Stimulated activated CD4-positive, alpha-beta T cell treated with anti-CD3 and anti-CD28 coated beads, Interleukin-12 subunit alpha, Interleukin-12 subunit beta, amount 100 ng/mL, for 48 hours (primary cell): ENCODE results near the gene GPR150.

Source experiments
- DNase-seq, 3 donors: peaks; one replicate each; pipeline ENCODE4 v3.0.0-alpha.2; 2020; ENCODE audit warnings: low read depth in 2 of 3, low spot score in 1 of 3

The GPR150 gene

GRCh38 chr5:95649842-95650620 lies 30.1 kb downstream of the GPR150 start:
- no peak for DNase-seq

- DNase-seq = no peak
These were observed 33.0 kb downstream of the GPR150 start for GRCh38 chr5:95652849-95653248.

- no peak for DNase-seq
These were observed 34.3 kb downstream of the GPR150 start for GRCh38 chr5:95654196-95654595.

- no peak for DNase-seq
These were observed 35.7 kb downstream of the GPR150 start for GRCh38 chr5:95655575-95655974.

- no peak for DNase-seq
These were observed 40.2 kb downstream of the GPR150 start for GRCh38 chr5:95660060-95660459.

GRCh38 chr5:95662946-95663345 lies 43.1 kb downstream of the GPR150 start:
- no peak for DNase-seq

- peak in 1 of 3 donors; percentile 52 for DNase-seq
These were observed 44.4 kb downstream of the GPR150 start for GRCh38 chr5:95664204-95664786.

- no peak for DNase-seq
These were observed 47.3 kb downstream of the GPR150 start for GRCh38 chr5:95667061-95667618.

GRCh38 chr5:95667678-95668077 lies 47.8 kb downstream of the GPR150 start:
- DNase-seq = no peak

GRCh38 chr5:95668216-95668615 lies 48.3 kb downstream of the GPR150 start:
- no peak for DNase-seq

- no peak for DNase-seq
These were observed 48.8 kb downstream of the GPR150 start for GRCh38 chr5:95668728-95669127.

GRCh38 chr5:95669540-95669939 lies 49.7 kb downstream of the GPR150 start:
- no peak for DNase-seq

- DNase-seq = no peak
These were observed 50.1 kb downstream of the GPR150 start for GRCh38 chr5:95669985-95670384.

- DNase-seq = no peak
These were observed 50.7 kb downstream of the GPR150 start for GRCh38 chr5:95670568-95670967.
